Keratinocyte (primary cell): ENCODE results near the gene FLT3. TPM values are rescaled to one million over a fixed set of nuclear protein-coding genes. Genes with fewer than 3 reads are reported as not detected.

Experiments used
- DNase-seq: peaks from one replicate; pipeline ENCODE4 v3.0.0-alpha.2; 2011; ENCODE audit warnings: low read depth, missing footprints, low spot score
- FAIRE-seq: peaks from 2 replicates; lab custom pipeline; 2011; peaks lifted over from hg19 to GRCh38; lab: Jason Lieb, UNC
- H2AFZ ChIP-seq: 2 replicates; pipeline ENCODE4 v1.6.0; 2012; ENCODE audit warnings: low read length, control low read depth, inconsistent platforms; ENCODE audit not compliant: control insufficient read depth
- H3K27ac ChIP-seq: 2 replicates; pipeline ENCODE4 v1.5.1; 2011; ENCODE audit warnings: low read length; ENCODE audit not compliant: control insufficient read depth, insufficient read depth
- H3K27me3 ChIP-seq: 3 replicates; pipeline ENCODE4 v1.6.0; 2011; ENCODE audit warnings: low read length; ENCODE audit not compliant: control insufficient read depth, insufficient read depth; ENCODE audit errors: extremely low read depth
- H3K36me3 ChIP-seq, 2 experiments: 2 replicates in 1 of 2; 3 replicates in 1 of 2; pipeline ENCODE4 v1.5.1; 2011; ENCODE audit warnings: low read length in 2 of 2, mild to moderate bottlenecking in 1 of 2; ENCODE audit not compliant: control insufficient read depth in 2 of 2, insufficient read depth in 2 of 2; ENCODE audit errors: extremely low read depth in 1 of 2
- H3K4me1 ChIP-seq: 3 replicates; pipeline ENCODE4 v1.5.1; 2011; ENCODE audit warnings: low read length; ENCODE audit not compliant: control insufficient read depth, insufficient read depth; ENCODE audit errors: extremely low read depth
- H3K4me2 ChIP-seq: 3 replicates; pipeline ENCODE4 v1.6.0; 2011; ENCODE audit warnings: low read depth, low read length; ENCODE audit not compliant: control insufficient read depth, insufficient read depth; ENCODE audit errors: extremely low read depth
- H3K4me3 ChIP-seq, 3 experiments: fragments of 200-600 bp in 1 of 3; sonication (generic) in 1 of 3; 2 replicates in 2 of 3; 3 replicates in 1 of 3; pipeline ENCODE4 v1.5.1; 2011 to 2016; ENCODE audit warnings: low read length in 3 of 3, mild to moderate bottlenecking in 3 of 3, control low read depth in 2 of 3, inconsistent platforms in 1 of 3, low read depth in 1 of 3, mixed read lengths in 1 of 3, mixed run types in 1 of 3, moderate library complexity in 1 of 3; ENCODE audit not compliant: control insufficient read depth in 2 of 3, insufficient read depth in 2 of 3; ENCODE audit errors: extremely low read depth in 1 of 3
- H3K79me2 ChIP-seq: 2 replicates; pipeline ENCODE4 v1.6.0; 2012; ENCODE audit warnings: low read length; ENCODE audit not compliant: control insufficient read depth, insufficient read depth
- H3K9ac ChIP-seq: 3 replicates; pipeline ENCODE4 v1.6.0; 2011; ENCODE audit warnings: low read length; ENCODE audit not compliant: control insufficient read depth, insufficient read depth; ENCODE audit errors: extremely low read depth
- H3K9me1 ChIP-seq: 3 replicates; pipeline ENCODE4 v1.6.0; 2011; ENCODE audit warnings: low read length; ENCODE audit not compliant: control insufficient read depth, insufficient read depth; ENCODE audit errors: extremely low read depth
- H3K9me3 ChIP-seq: 2 replicates; pipeline ENCODE4 v1.5.1; 2012; ENCODE audit warnings: low read depth, low read length; ENCODE audit not compliant: control insufficient read depth
- H4K20me1 ChIP-seq: 3 replicates; pipeline ENCODE4 v1.6.0; 2011; ENCODE audit warnings: low read length; ENCODE audit not compliant: control insufficient read depth, insufficient read depth; ENCODE audit errors: extremely low read depth
- CTCF ChIP-seq, 3 experiments: IDR thresholded peaks in 1 of 3; conservative IDR thresholded peaks in 1 of 3; optimal IDR thresholded peaks in 1 of 3; 2 replicates in 2 of 3; 3 replicates in 1 of 3; pipeline versions ENCODE3 to v1.5.1; 2011; ENCODE audit warnings: low read length in 3 of 3, mild to moderate bottlenecking in 3 of 3, moderate library complexity in 2 of 3, control low read depth in 1 of 3, inconsistent platforms in 1 of 3; ENCODE audit not compliant: insufficient read depth in 2 of 3; ENCODE audit errors: extremely low read depth in 1 of 3
- EZH2 ChIP-seq: IDR thresholded peaks from one replicate; pipeline ENCODE4 v1.6.1; 2012; ENCODE audit warnings: inconsistent platforms, mild to moderate bottlenecking, low read length, moderate library complexity
- dilution Hi-C: fragments of 300-500 bp; cut with MboI; formaldehyde crosslinking; loops from one replicate; pipeline ENCODE4 v1.7.0; 2020; ENCODE audit warnings: low sequenced_read_pairs; ENCODE audit not compliant: extremely low pct_ligation_motif_present
- polyA plus RNA-seq, 5 experiments: library from polyadenylated mRNA; depleted of rRNA in 3 of 5; stranded (reverse) in 3 of 5; stranded (forward) in 1 of 5; unstranded in 1 of 5; fragments of >200 nt; gene quantifications; 1 replicate in 1 of 5; 2 replicates in 3 of 5; 3 replicates in 1 of 5; pipeline versions ENCODE4 v1.2.1 to v1.2.3, GENCODE V29; 2011 to 2012; ENCODE audit warnings: missing spikeins in 2 of 5, low read depth in 1 of 5, low replicate concordance in 1 of 5

Gene FLT3
- polyA plus RNA-seq, 1 donor (not counting 4 experiments of a cell fraction or from before 2014, with no cell fraction given), result not detected

- H4K20me1 ChIP-seq, result no peaks in the 10 kb centered on the region
- no peak overlapping the region for H2AFZ ChIP-seq
- no peaks in the 10 kb centered on the region for H3K9me3 ChIP-seq
- dilution Hi-C loops, result no loop called here
- H3K4me1 ChIP-seq, result no peaks in the 10 kb centered on the region
- H3K9ac ChIP-seq, result no peak overlapping the region
- DNase-seq (no peak), FAIRE-seq (no peak)
- no peak overlapping the region for H3K4me2 ChIP-seq
- H3K36me3 ChIP-seq, result no peaks in the 10 kb centered on the region
- H3K4me3 ChIP-seq, result no peak overlapping the region
- no peaks in the 10 kb centered on the region for H3K79me2 ChIP-seq
- H3K9me1 ChIP-seq, result no peaks in the 10 kb centered on the region
- H3K27me3 ChIP-seq, result peaks cover 3% of the 10 kb centered on the region
- no peak overlapping the region for H3K27ac ChIP-seq
- TF ChIP-seq EZH2 (no peak), CTCF (optimal IDR thresholded peaks at IDR 0.05 in 1 of 3, IDR thresholded peaks at IDR 0.05 in 1 of 3, conservative IDR thresholded peaks at IDR 0.05 in 1 of 3; ENCODE audit: extremely low read depth in 1 of 3, insufficient read depth in 2 of 3, low read length in 3 of 3) (no peak)
Measured at GRCh38 chr13:28056426-28056825, 44.0 kb downstream of the FLT3 start.

- no peaks in the 10 kb centered on the region for H3K4me1 ChIP-seq
- H3K9ac ChIP-seq, result no peak overlapping the region
- H3K79me2 ChIP-seq, result no peaks in the 10 kb centered on the region
- H3K27me3 ChIP-seq, result peaks cover 3% of the 10 kb centered on the region
- no peak overlapping the region for H3K27ac ChIP-seq
- no peak for FAIRE-seq
- no peaks in the 10 kb centered on the region for H4K20me1 ChIP-seq
- H3K36me3 ChIP-seq, result no peaks in the 10 kb centered on the region
- no peak for DNase-seq
- TF ChIP-seq EZH2 (no peak), CTCF (optimal IDR thresholded peaks at IDR 0.05 in 1 of 3, IDR thresholded peaks at IDR 0.05 in 1 of 3, conservative IDR thresholded peaks at IDR 0.05 in 1 of 3; ENCODE audit: extremely low read depth in 1 of 3, insufficient read depth in 2 of 3, low read length in 3 of 3) (no peak)
- H3K4me3 ChIP-seq, result no peak overlapping the region
- no peak overlapping the region for H2AFZ ChIP-seq
- no peaks in the 10 kb centered on the region for H3K9me1 ChIP-seq
- H3K9me3 ChIP-seq, result no peaks in the 10 kb centered on the region
- H3K4me2 ChIP-seq, result no peak overlapping the region
- dilution Hi-C loops, result no loop called here
Measured at GRCh38 chr13:28055357-28055756, 45.0 kb downstream of the FLT3 start.
